Measurements from ENCODE around the gene NOTCH1.
A peak's percentile ranks its signal among the peaks of the same experiment; 100 is the strongest.

Gene NOTCH1

DNA sequence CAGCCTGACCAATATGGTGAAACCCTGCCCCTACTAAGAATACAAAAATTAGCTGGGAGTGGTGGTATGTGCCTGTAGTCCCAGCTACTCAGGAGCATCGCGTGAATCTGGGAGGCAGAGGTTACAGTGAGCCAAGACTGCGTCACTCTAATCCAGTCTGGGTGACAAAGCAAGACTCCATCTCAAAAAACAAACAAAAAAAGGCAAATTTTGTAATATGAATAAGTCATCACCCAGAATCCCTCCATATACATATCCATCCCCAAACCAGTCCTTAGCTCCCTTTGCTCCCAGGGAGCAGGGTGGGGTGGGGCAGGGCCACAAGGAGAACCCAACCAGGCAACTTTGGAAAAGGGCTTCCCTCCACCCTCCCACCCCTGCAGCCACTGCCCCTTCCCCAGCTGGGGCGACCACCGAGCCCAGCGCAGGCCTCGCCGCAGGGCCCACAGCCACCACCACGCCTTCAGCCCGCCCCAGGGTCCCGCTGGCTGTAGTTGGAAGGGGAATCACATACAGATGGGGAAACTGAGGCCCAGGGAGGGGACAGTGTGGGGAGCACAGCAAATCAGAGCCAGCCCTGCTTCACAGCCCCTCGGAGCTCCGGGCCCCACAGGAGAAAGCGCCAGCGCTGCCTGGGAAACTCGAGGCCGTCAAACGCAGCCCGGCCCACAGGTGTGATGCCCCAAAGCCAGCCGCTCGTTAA, 7.8 kb downstream of the NOTCH1 start:
- H3K27ac ChIP-seq (ENCODE audit: low read length) = no peak overlapping the region; the same call in 1 of the 2 replicates
- H3K9ac ChIP-seq (ENCODE audit: low read depth, low read length) = no peak overlapping the region
- DNase-seq = no peak
- no peak overlapping the region; the same call in 1 of the 2 replicates for H3K4me2 ChIP-seq (ENCODE audit: insufficient read depth, low read length)
- no peaks in the 10 kb centered on the region for H3K9me3 ChIP-seq (ENCODE audit: insufficient read depth, low read length, severe bottlenecking)
- H3K27me3 ChIP-seq (ENCODE audit: insufficient read depth, low read length, poor library complexity) = no peaks in the 10 kb centered on the region
- TF ChIP-seq CTCF (IDR thresholded peaks at IDR 0.05; ENCODE audit: borderline replicate concordance, extremely low read depth, low read length, poor library complexity, severe bottlenecking) (no peak), EZH2 (IDR thresholded peaks at IDR 0.05; ENCODE audit: borderline replicate concordance, low read depth, low read length, severe bottlenecking) (no peak)
- H3K4me1 ChIP-seq (ENCODE audit: insufficient read depth, low read length) = peaks cover 64% of the 10 kb centered on the region
- no peak for ATAC-seq (ENCODE audit: insufficient read depth, low read depth)
- no peak overlapping the region for H2AFZ ChIP-seq (ENCODE audit: low read depth, low read length)
- H4K20me1 ChIP-seq (ENCODE audit: insufficient read depth, low read length) = peaks cover 96% of the 10 kb centered on the region
- H3K79me2 ChIP-seq (ENCODE audit: insufficient read depth, low read length) = peaks cover 99% of the 10 kb centered on the region
- no peak overlapping the region for H3K4me3 ChIP-seq (ENCODE audit: low read depth in 1 of 2, low read length in 2 of 2)
- H3K36me3 ChIP-seq (ENCODE audit: insufficient read depth, low read length) = peaks cover 90% of the 10 kb centered on the region

DNA sequence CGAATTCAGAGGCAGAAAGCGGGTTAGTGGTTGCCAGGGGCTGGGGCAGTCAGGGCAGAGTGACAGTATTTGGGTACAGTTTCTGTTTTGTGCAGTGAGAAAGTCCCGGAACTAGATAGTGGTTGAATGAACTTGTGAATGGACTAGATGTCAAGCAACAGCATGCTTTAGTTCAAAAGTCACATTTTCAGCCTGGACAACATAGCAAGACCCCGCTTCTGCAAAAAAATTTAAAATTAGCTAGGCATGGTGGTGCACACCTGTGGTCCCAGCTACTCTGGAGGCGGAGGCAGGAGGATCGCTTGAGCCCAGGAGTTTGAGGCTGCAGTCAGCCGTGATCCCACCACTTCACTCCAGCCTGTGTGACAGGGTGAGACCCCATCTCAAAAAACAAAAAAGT, 8.4 kb downstream of the NOTCH1 start:
- DNase-seq (no peak), ATAC-seq (ENCODE audit: insufficient read depth, low read depth) (no peak)
- TF ChIP-seq EZH2 (IDR thresholded peaks at IDR 0.05; ENCODE audit: borderline replicate concordance, low read depth, low read length, severe bottlenecking) = no peak
- no peak for TF ChIP-seq CTCF (IDR thresholded peaks at IDR 0.05; ENCODE audit: borderline replicate concordance, extremely low read depth, low read length, poor library complexity, severe bottlenecking)
- Histone ChIP-seq H3K27ac (ENCODE audit: low read length) (0 out of 2 replicates have a peak overlapping the region, but pooled peaks have one; percentile 20), H3K4me1 (ENCODE audit: insufficient read depth, low read length) (peaks cover 63% of the 10 kb centered on the region), H3K27me3 (ENCODE audit: insufficient read depth, low read length, poor library complexity) (no peaks in the 10 kb centered on the region), H4K20me1 (ENCODE audit: insufficient read depth, low read length) (peaks cover 96% of the 10 kb centered on the region), H2AFZ (ENCODE audit: low read depth, low read length) (no peak overlapping the region), H3K36me3 (ENCODE audit: insufficient read depth, low read length) (peaks cover 90% of the 10 kb centered on the region), H3K4me3 (ENCODE audit: low read depth in 1 of 2, low read length in 2 of 2) (no peak overlapping the region), H3K9me3 (ENCODE audit: insufficient read depth, low read length, severe bottlenecking) (no peaks in the 10 kb centered on the region), H3K79me2 (ENCODE audit: insufficient read depth, low read length) (peaks cover 99% of the 10 kb centered on the region), H3K9ac (ENCODE audit: low read depth, low read length) (no peak overlapping the region), H3K4me2 (ENCODE audit: insufficient read depth, low read length) (no peak overlapping the region)

GRCh38 chr9:136536721-136537241, 9.1 kb downstream of the NOTCH1 start:
- no peaks in the 10 kb centered on the region for H3K9me3 ChIP-seq (ENCODE audit: insufficient read depth, low read length, severe bottlenecking)
- H3K36me3 ChIP-seq (ENCODE audit: insufficient read depth, low read length) = peaks cover 90% of the 10 kb centered on the region
- TF ChIP-seq EZH2 (IDR thresholded peaks at IDR 0.05; ENCODE audit: borderline replicate concordance, low read depth, low read length, severe bottlenecking) (no peak), CTCF (IDR thresholded peaks at IDR 0.05; ENCODE audit: borderline replicate concordance, extremely low read depth, low read length, poor library complexity, severe bottlenecking) (peak; percentile 34)
- no peak overlapping the region for H3K9ac ChIP-seq (ENCODE audit: low read depth, low read length)
- ATAC-seq (ENCODE audit: insufficient read depth, low read depth) = no peak
- H2AFZ ChIP-seq (ENCODE audit: low read depth, low read length) = no peak overlapping the region
- peaks cover 99% of the 10 kb centered on the region for H3K79me2 ChIP-seq (ENCODE audit: insufficient read depth, low read length)
- H3K4me3 ChIP-seq (ENCODE audit: low read depth in 1 of 2, low read length in 2 of 2) = no peak overlapping the region
- H3K4me2 ChIP-seq (ENCODE audit: insufficient read depth, low read length) = peak overlapping the region; percentile 36; the same call in 1 of the 2 replicates
- no peak overlapping the region for H3K27ac ChIP-seq (ENCODE audit: low read length)
- DNase-seq = no peak
- peaks cover 60% of the 10 kb centered on the region for H3K4me1 ChIP-seq (ENCODE audit: insufficient read depth, low read length)
- no peaks in the 10 kb centered on the region for H3K27me3 ChIP-seq (ENCODE audit: insufficient read depth, low read length, poor library complexity)
- peaks cover 96% of the 10 kb centered on the region for H4K20me1 ChIP-seq (ENCODE audit: insufficient read depth, low read length)

All from DND-41 (cell line).